Measurements from ENCODE around the gene PNMA8A. TPM values are rescaled to one million over a fixed set of nuclear protein-coding genes. Genes with fewer than 3 reads are reported as not detected.

The PNMA8A gene
- total and polyA plus RNA-seq, 2 of the 8 experiments (the other 6 are each of a cell fraction or from before 2014, with no cell fraction given), result 10.0 to 22.8 TPM

DNA sequence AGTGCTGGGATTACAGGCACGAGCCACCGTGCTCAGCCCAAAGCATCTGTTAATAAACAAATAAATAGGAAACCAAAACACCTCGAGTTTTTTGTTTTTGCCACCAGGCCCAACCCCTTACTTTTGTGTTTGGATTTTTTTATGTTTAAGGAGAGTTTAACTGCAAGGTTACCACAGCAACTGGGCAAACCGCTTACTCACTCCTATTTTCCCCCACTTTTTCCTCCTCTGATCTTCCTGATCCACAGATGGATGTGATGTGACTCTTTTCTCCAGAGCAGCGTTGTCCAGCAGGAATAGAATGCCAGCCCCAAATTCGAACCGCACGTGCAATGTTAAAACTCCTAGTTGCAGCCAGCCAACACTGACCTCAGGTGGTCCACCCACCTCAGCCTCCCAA lies 26.4 kb upstream of the PNMA8A start:
- Histone ChIP-seq H3K79me1 (ENCODE audit: low read depth, low read length) (no peaks in the 10 kb centered on the region), H3K36me3 (ENCODE audit: control insufficient read depth in 2 of 4, insufficient read depth in 4 of 4, low read length in 3 of 4) (no peaks in the 10 kb centered on the region), H3K9me3 (ENCODE audit: insufficient read depth in 2 of 2, low read depth in 1 of 2, low read length in 1 of 2) (no peaks in the 10 kb centered on the region), H2BK15ac (ENCODE audit: low read length) (no peak overlapping the region), H3K14ac (ENCODE audit: insufficient read length) (no peak overlapping the region), H4K5ac (ENCODE audit: insufficient read length, low read depth, low read length) (no peak overlapping the region), H3K4ac (replicated peaks; ENCODE audit: insufficient read length, low read depth, low read length) (no peak overlapping the region), H4K91ac (replicated peaks; ENCODE audit: insufficient read length, low read length) (no peak overlapping the region), H2AFZ (ENCODE audit: low read length) (no peak overlapping the region), H3K79me2 (ENCODE audit: control insufficient read depth in 1 of 2, insufficient read depth in 2 of 2, low read length in 2 of 2) (no peaks in the 10 kb centered on the region), H3K4me1 (replicated peaks in 1 of 4; ENCODE audit: control insufficient read depth in 3 of 4, insufficient read depth in 4 of 4, low read length in 3 of 4) (peaks cover 5 to 19% (median 14%) of the 10 kb centered on the region in 4 experiments), H3K23me2 (ENCODE audit: low read depth, low read length) (peaks cover 9% of the 10 kb centered on the region; the same call in 1 of the 2 replicates), H3K56ac (replicated peaks; ENCODE audit: insufficient read length, low read depth, low read length) (no peak overlapping the region), H3K27me3 (replicated peaks in 1 of 4; ENCODE audit: control insufficient read depth in 3 of 4, extremely low read depth in 1 of 4, insufficient read depth in 3 of 4, low read length in 3 of 4) (peaks cover 14 to 29% (median 26%) of the 10 kb centered on the region in 4 experiments), H2AK5ac (ENCODE audit: low read depth, low read length) (no peak overlapping the region), H3K23ac (ENCODE audit: insufficient read length) (no peak overlapping the region), H3K4me2 (ENCODE audit: insufficient read depth in 1 of 2, low read depth in 2 of 2, low read length in 2 of 2) (no peak overlapping the region), H3K4me3 (ENCODE audit: extremely low read depth in 1 of 4, insufficient read depth in 2 of 4, low read depth in 3 of 4, low read length in 4 of 4) (no peak overlapping the region), H2BK12ac (ENCODE audit: low read depth, low read length) (no peak overlapping the region), H2BK20ac (ENCODE audit: low read length) (no peak overlapping the region), H2BK120ac (replicated peaks; ENCODE audit: low read depth, low read length) (no peak overlapping the region), H3K27ac (ENCODE audit: low read depth, low read length) (no peak overlapping the region), H2BK5ac (ENCODE audit: low read depth, low read length) (no peak overlapping the region), H4K8ac (ENCODE audit: extremely low read depth, insufficient read depth, low read length) (no peak overlapping the region), H4K20me1 (replicated peaks in 1 of 2; ENCODE audit: control insufficient read depth in 1 of 2, insufficient read depth in 2 of 2, low read length in 2 of 2) (peaks cover 0 to 2% of the 10 kb centered on the region in 2 experiments), H3K18ac (ENCODE audit: extremely low read depth, low read length) (no peak overlapping the region), H3K9ac (replicated peaks in 1 of 4; ENCODE audit: extremely low read depth in 1 of 4, low read depth in 3 of 4, low read length in 3 of 4) (no peak overlapping the region)
- DNase-seq (ENCODE audit: low read depth in 1 of 2, low spot score in 2 of 2), result no peak
- ChIA-PET POLR2A (ENCODE audit: partially characterized antibody) (no interaction called here), CTCF (ENCODE audit: partially characterized antibody) (interaction anchor here (0.6 to 3.3 kb wide), 6 partner anchors 15 to 344 kb away, joined by 3 to 14 read pairs (median 8); no protein-coding TSS in a partner anchor)
- TF ChIP-seq RFX5 (IDR thresholded peaks at IDR 0.05; ENCODE audit: borderline replicate concordance, low read depth, low read length) (no peak), POLR2A (IDR thresholded peaks at IDR 0.05; ENCODE audit: control extremely low read depth in 1 of 2, low read depth in 2 of 2, low read length in 2 of 2) (no peak), NANOG (IDR thresholded peaks at IDR 0.05; ENCODE audit: insufficient read depth, low read depth, low read length, poor library complexity, severe bottlenecking) (no peak), KDM5A (IDR thresholded peaks at IDR 0.05; ENCODE audit: low read length) (no peak), SP2 (IDR thresholded peaks at IDR 0.05; ENCODE audit: low read length) (no peak), RXRA (IDR thresholded peaks at IDR 0.05; ENCODE audit: insufficient read depth, low read depth, low read length) (no peak), KDM4A (IDR thresholded peaks at IDR 0.05; ENCODE audit: low read depth, low read length, severe bottlenecking) (no peak), SP4 (IDR thresholded peaks at IDR 0.05; ENCODE audit: low read length) (no peak)
- FAIRE-seq, result no peak
- WGBS, 2 experiments (ENCODE audit: extremely low coverage in 1 of 2, insufficient coverage in 1 of 2, insufficient read length in 1 of 2, insufficient replicate concordance in 2 of 2, low coverage in 1 of 2, low lambda C conversion rate in 2 of 2, missing lambda C conversion rate in 1 of 2), result 92% methylated on average over 8 of the region's 8 CpGs; no CpG with 5 or more reads in 1 of the 2 experiments

All from H1 (cell line).